Tibial nerve (tissue), 4 donors: Measurements from ENCODE around the gene NXNL2.

ENCODE experiments used
- CTCF ChIP-seq, 5 experiments: fragments of 200-600 bp in 3 of 5; fragments of 450-650 bp in 2 of 5; sonication (generic) in 3 of 5; IDR thresholded peaks; one replicate each; pipeline ENCODE4 v1.5.1; 2016 to 2019; ENCODE audit warnings: antibody characterized with exemption in 5 of 5, mild to moderate bottlenecking in 3 of 5, moderate library complexity in 2 of 5
- EP300 ChIP-seq, 2 donors: sonication (generic); formaldehyde crosslinking; IDR thresholded peaks; one replicate each; pipeline ENCODE4 v1.6.1; 2017; ENCODE audit warnings: antibody characterized with exemption in 2 of 2, mild to moderate bottlenecking in 1 of 2
- POLR2A ChIP-seq, 2 donors: fragments of 450-650 bp; IDR thresholded peaks; one replicate each; pipeline ENCODE4 v1.6.1; 2017; ENCODE audit warnings: antibody characterized with exemption in 2 of 2, mild to moderate bottlenecking in 2 of 2, moderate library complexity in 2 of 2

GRCh38 chr9:88502552-88503034, 32.4 kb upstream of the NXNL2 start:
- TF ChIP-seq CTCF (IDR thresholded peaks at IDR 0.05) (no peak), EP300 (IDR thresholded peaks at IDR 0.05) (no peak), POLR2A (IDR thresholded peaks at IDR 0.05) (no peak)
